CD8-positive, alpha-beta memory T cell (primary cell): ENCODE results near the gene NEDD4L. TPM values are rescaled to one million over a fixed set of nuclear protein-coding genes. Genes with fewer than 3 reads are reported as not detected.

Experiments
- CTCF ChIA-PET: fragments of 350-600 bp; sonication (Branson Sonifier 250); formaldehyde crosslinking; loops from one replicate; lab custom pipeline; 2021; ENCODE audit warnings: antibody characterized with exemption; lab: Charles Lee
- POLR2A ChIA-PET: fragments of 350-600 bp; sonication (Branson Sonifier 250); formaldehyde crosslinking; loops from one replicate; lab custom pipeline; 2021; ENCODE audit warnings: antibody characterized with exemption; lab: Charles Lee
- DNase-seq, 5 donors: peaks; one replicate each; pipeline versions ENCODE4 v3.0.0 to v3.0.0-alpha.2; 2020 to 2022; ENCODE audit warnings: mixed read lengths in 1 of 5
- H3K27ac ChIP-seq: one replicate; pipeline ENCODE4 v1.7.0; 2013; ENCODE audit warnings: low read depth, mild to moderate bottlenecking, low read length, moderate library complexity
- H3K27me3 ChIP-seq: 2 replicates; pipeline ENCODE4 v1.7.0; 2013; ENCODE audit warnings: low read length, mild to moderate bottlenecking; ENCODE audit not compliant: insufficient read depth, poor library complexity, severe bottlenecking
- H3K36me3 ChIP-seq: 2 replicates; pipeline ENCODE4 v1.7.0; 2013; ENCODE audit warnings: mild to moderate bottlenecking, low read length, moderate library complexity; ENCODE audit not compliant: insufficient read depth
- H3K4me1 ChIP-seq: 2 replicates; pipeline ENCODE4 v1.7.0; 2013; ENCODE audit warnings: mild to moderate bottlenecking, low read length, moderate library complexity; ENCODE audit not compliant: insufficient read depth
- H3K4me3 ChIP-seq: 2 replicates; pipeline ENCODE4 v1.7.0; 2013; ENCODE audit warnings: mild to moderate bottlenecking, low read length
- H3K9me3 ChIP-seq: 2 replicates; pipeline ENCODE4 v1.7.0; 2013; ENCODE audit warnings: mild to moderate bottlenecking, low read length
- H3K27ac Mint-ChIP-seq, 8 donors: one replicate each; pipeline ENCODE4 v1.8.0; 2020 to 2021; ENCODE audit warnings: mixed read lengths in 8 of 8, mild to moderate bottlenecking in 6 of 8, inconsistent platforms in 3 of 8, moderate library complexity in 3 of 8
- H3K27me3 Mint-ChIP-seq, 2 donors: one replicate each; pipeline ENCODE4 v1.8.0; 2020 to 2021; ENCODE audit warnings: mixed read lengths in 2 of 2, mild to moderate bottlenecking in 1 of 2, moderate library complexity in 1 of 2
- H3K36me3 Mint-ChIP-seq, 3 donors: one replicate each; pipeline ENCODE4 v1.8.0; 2020 to 2021; ENCODE audit warnings: mixed read lengths in 3 of 3, inconsistent platforms in 1 of 3, mild to moderate bottlenecking in 1 of 3
- H3K4me1 Mint-ChIP-seq, 3 donors: one replicate each; pipeline ENCODE4 v1.8.0; 2020 to 2021; ENCODE audit warnings: mixed read lengths in 3 of 3, inconsistent platforms in 1 of 3, mild to moderate bottlenecking in 1 of 3
- H3K4me3 Mint-ChIP-seq, 7 donors: one replicate each; pipeline ENCODE4 v1.8.0; 2020 to 2021; ENCODE audit warnings: mixed read lengths in 7 of 7, mild to moderate bottlenecking in 6 of 7, moderate library complexity in 4 of 7, inconsistent platforms in 2 of 7
- H3K9me3 Mint-ChIP-seq, 5 donors: one replicate each; pipeline ENCODE4 v1.8.0; 2020 to 2022; ENCODE audit warnings: mixed read lengths in 5 of 5, mild to moderate bottlenecking in 3 of 5, moderate library complexity in 2 of 5, inconsistent platforms in 1 of 5
- polyA plus RNA-seq: library from polyadenylated mRNA; unstranded; fragments of 300-500 nt; fragmentation: Illumina TruSeq; gene quantifications from one replicate; pipeline ENCODE4 v1.2.3, GENCODE V29; 2021
- total RNA-seq, 2 experiments: library from RNA; stranded (reverse); gene quantifications; one replicate each; pipeline ENCODE4 v1.2.3, GENCODE V29; 2021

Gene NEDD4L
- total and polyA plus RNA-seq, 3 experiments from 2014 or later = 1.4 to 4.1 (median 3.0) TPM

- H3K4me3 Mint-ChIP-seq = no peak overlapping the region
- no peaks in the 10 kb centered on the region for H3K9me3 Mint-ChIP-seq
- peaks cover 3% of the 10 kb centered on the region for H3K27me3 ChIP-seq
- no peaks in the 10 kb centered on the region for H3K9me3 ChIP-seq
- H3K27me3 Mint-ChIP-seq = peaks cover 2 to 4% of the 10 kb centered on the region in 2 donors
- H3K4me3 ChIP-seq = no peak overlapping the region
- POLR2A ChIA-PET = no interaction called here
- no peaks in the 10 kb centered on the region for H3K4me1 ChIP-seq
- no peak overlapping the region for H3K27ac ChIP-seq
- CTCF ChIA-PET = no interaction called here
- no peak for DNase-seq
- peaks cover 0 to 1% (median 0%) of the 10 kb centered on the region in 3 donors for H3K36me3 Mint-ChIP-seq
- H3K27ac Mint-ChIP-seq = peak overlapping the region in 1 of 8 donors; percentile 57
- H3K36me3 ChIP-seq = no peaks in the 10 kb centered on the region
- H3K4me1 Mint-ChIP-seq = no peaks in the 10 kb centered on the region
Measured at GRCh38 chr18:58057291-58057965, 13.4 kb downstream of the NEDD4L start.

- H3K27me3 ChIP-seq = peaks cover 3% of the 10 kb centered on the region
- no peak overlapping the region for H3K4me3 Mint-ChIP-seq
- CTCF ChIA-PET = no interaction called here
- peaks cover 0 to 1% (median 0%) of the 10 kb centered on the region in 3 donors for H3K36me3 Mint-ChIP-seq
- no peaks in the 10 kb centered on the region for H3K9me3 ChIP-seq
- no peak overlapping the region for H3K4me3 ChIP-seq
- H3K9me3 Mint-ChIP-seq = no peaks in the 10 kb centered on the region
- DNase-seq = no peak
- POLR2A ChIA-PET = no interaction called here
- H3K27ac ChIP-seq = no peak overlapping the region
- no peak overlapping the region for H3K27ac Mint-ChIP-seq
- no peaks in the 10 kb centered on the region for H3K4me1 ChIP-seq
- no peaks in the 10 kb centered on the region for H3K36me3 ChIP-seq
- H3K27me3 Mint-ChIP-seq = peaks cover 2 to 4% of the 10 kb centered on the region in 2 donors
- no peaks in the 10 kb centered on the region for H3K4me1 Mint-ChIP-seq
Measured at GRCh38 chr18:58058720-58059119, 14.7 kb downstream of the NEDD4L start.

- Histone ChIP-seq H3K4me1 (no peaks in the 10 kb centered on the region), H3K9me3 (no peaks in the 10 kb centered on the region), H3K36me3 (no peaks in the 10 kb centered on the region), H3K27me3 (peaks cover 3% of the 10 kb centered on the region), H3K4me3 (no peak overlapping the region), H3K27ac (no peak overlapping the region)
- Mint-ChIP-seq H3K36me3 (peaks cover 0 to 1% (median 0%) of the 10 kb centered on the region in 3 donors), H3K9me3 (no peaks in the 10 kb centered on the region), H3K27me3 (peaks cover 2 to 3% of the 10 kb centered on the region in 2 donors), H3K4me1 (no peaks in the 10 kb centered on the region), H3K4me3 (no peak overlapping the region), H3K27ac (no peak overlapping the region)
- DNase-seq = no peak
- ChIA-PET POLR2A (no interaction called here), CTCF (no interaction called here)
Measured at GRCh38 chr18:58060254-58060653, 16.2 kb downstream of the NEDD4L start.

- Mint-ChIP-seq H3K4me1 (no peaks in the 10 kb centered on the region), H3K9me3 (no peaks in the 10 kb centered on the region), H3K36me3 (no peaks in the 10 kb centered on the region), H3K4me3 (no peak overlapping the region), H3K27me3 (peaks cover 0 to 3% of the 10 kb centered on the region in 2 donors), H3K27ac (no peak overlapping the region)
- H3K4me3 ChIP-seq = no peak overlapping the region
- ChIA-PET POLR2A (no interaction called here), CTCF (no interaction called here)
- no peaks in the 10 kb centered on the region for H3K4me1 ChIP-seq
- H3K36me3 ChIP-seq = no peaks in the 10 kb centered on the region
- H3K27me3 ChIP-seq = peaks cover 3% of the 10 kb centered on the region
- no peak for DNase-seq
- no peak overlapping the region for H3K27ac ChIP-seq
- H3K9me3 ChIP-seq = no peaks in the 10 kb centered on the region
Measured at GRCh38 chr18:58061349-58061748, 17.3 kb downstream of the NEDD4L start.

- no peak overlapping the region for H3K27ac Mint-ChIP-seq
- Histone ChIP-seq H3K9me3 (no peaks in the 10 kb centered on the region), H3K27ac (no peak overlapping the region), H3K27me3 (peaks cover under 1% of the 10 kb centered on the region), H3K4me1 (no peaks in the 10 kb centered on the region), H3K4me3 (no peak overlapping the region), H3K36me3 (no peaks in the 10 kb centered on the region)
- H3K36me3 Mint-ChIP-seq = no peaks in the 10 kb centered on the region
- H3K27me3 Mint-ChIP-seq = peaks cover 4 to 15% of the 10 kb centered on the region in 2 donors
- CTCF ChIA-PET = interaction anchor here (0.7 to 1.5 kb wide), 3 partner anchors 12 to 71 kb away, joined by 3 to 4 read pairs (median 3); no protein-coding TSS in a partner anchor
- no peaks in the 10 kb centered on the region for H3K4me1 Mint-ChIP-seq
- H3K9me3 Mint-ChIP-seq = no peaks in the 10 kb centered on the region
- H3K4me3 Mint-ChIP-seq = no peak overlapping the region
- DNase-seq = no peak
- POLR2A ChIA-PET = interaction anchor here (0.6 kb wide), 1 partner anchor 9 kb away, joined by 6 read pairs; no protein-coding TSS in a partner anchor
Measured at GRCh38 chr18:58064406-58064998, 20.5 kb downstream of the NEDD4L start.

GRCh38 chr18:58065956-58066355 is 21.9 kb downstream of the NEDD4L start:
- Histone ChIP-seq H3K27me3 (no peaks in the 10 kb centered on the region), H3K4me3 (no peak overlapping the region), H3K27ac (no peak overlapping the region), H3K4me1 (no peaks in the 10 kb centered on the region), H3K9me3 (no peaks in the 10 kb centered on the region), H3K36me3 (no peaks in the 10 kb centered on the region)
- Mint-ChIP-seq H3K27me3 (peaks cover 4 to 15% of the 10 kb centered on the region in 2 donors), H3K9me3 (no peaks in the 10 kb centered on the region), H3K27ac (no peak overlapping the region), H3K4me3 (no peak overlapping the region), H3K4me1 (no peaks in the 10 kb centered on the region), H3K36me3 (no peaks in the 10 kb centered on the region)
- ChIA-PET POLR2A (no interaction called here), CTCF (no interaction called here)
- DNase-seq = no peak

GRCh38 chr18:58067601-58068000 is 23.6 kb downstream of the NEDD4L start:
- H3K4me1 Mint-ChIP-seq = no peaks in the 10 kb centered on the region
- Histone ChIP-seq H3K4me3 (no peak overlapping the region), H3K4me1 (no peaks in the 10 kb centered on the region), H3K9me3 (no peaks in the 10 kb centered on the region), H3K27me3 (no peaks in the 10 kb centered on the region), H3K27ac (no peak overlapping the region), H3K36me3 (no peaks in the 10 kb centered on the region)
- H3K36me3 Mint-ChIP-seq = no peaks in the 10 kb centered on the region
- no peak overlapping the region for H3K27ac Mint-ChIP-seq
- ChIA-PET CTCF (no interaction called here), POLR2A (no interaction called here)
- peaks cover 0 to 3% (median 0%) of the 10 kb centered on the region in 5 donors for H3K9me3 Mint-ChIP-seq
- peaks cover 4 to 15% of the 10 kb centered on the region in 2 donors for H3K27me3 Mint-ChIP-seq
- H3K4me3 Mint-ChIP-seq = no peak overlapping the region
- no peak for DNase-seq

GRCh38 chr18:58069099-58069498 is 25.1 kb downstream of the NEDD4L start:
- no peaks in the 10 kb centered on the region for H3K4me1 Mint-ChIP-seq
- H3K36me3 Mint-ChIP-seq = no peaks in the 10 kb centered on the region
- Histone ChIP-seq H3K4me3 (no peak overlapping the region), H3K9me3 (no peaks in the 10 kb centered on the region), H3K27me3 (no peaks in the 10 kb centered on the region), H3K36me3 (no peaks in the 10 kb centered on the region), H3K4me1 (no peaks in the 10 kb centered on the region), H3K27ac (no peak overlapping the region)
- H3K27ac Mint-ChIP-seq = no peak overlapping the region
- no peak overlapping the region for H3K4me3 Mint-ChIP-seq
- CTCF ChIA-PET = no interaction called here
- no peak for DNase-seq
- POLR2A ChIA-PET = no interaction called here
- H3K9me3 Mint-ChIP-seq = peaks cover 0 to 3% (median 0%) of the 10 kb centered on the region in 5 donors
- peaks cover 4 to 18% of the 10 kb centered on the region in 2 donors for H3K27me3 Mint-ChIP-seq
